Neural cell (in vitro differentiated cells): ENCODE results near the gene OR7C1. TPM values are rescaled to one million over a fixed set of nuclear protein-coding genes. Genes with fewer than 3 reads are reported as not detected.

ENCODE experiments used
- H2AFZ ChIP-seq: fragments of 200-600, 300-800 bp; sonication (generic), shearing (Covaris generic); 2 replicates; pipeline ENCODE4 v1.6.0; 2014; ENCODE audit warnings: low read depth, mild to moderate bottlenecking, antibody characterized with exemption, low read length, moderate library complexity
- H3F3A ChIP-seq: fragments of 200-600 bp; shearing (Covaris generic); 2 replicates; pipeline ENCODE4 v1.6.1; 2016; ENCODE audit warnings: mild to moderate bottlenecking, moderate library complexity, mixed read lengths, antibody characterized with exemption, low read length; ENCODE audit not compliant: insufficient read depth, poor library complexity, severe bottlenecking
- H3K27ac ChIP-seq: fragments of 200-600, 300-800 bp; sonication (generic), shearing (Covaris generic); 2 replicates; pipeline ENCODE4 v1.5.1; 2014; ENCODE audit warnings: mild to moderate bottlenecking, low read length, moderate library complexity
- H3K27me3 ChIP-seq: fragments of 300-800, 200-600 bp; sonication (generic), shearing (Covaris generic); 2 replicates; pipeline ENCODE4 v1.6.0; 2014; ENCODE audit warnings: mild to moderate bottlenecking, low read depth, low read length, moderate library complexity; ENCODE audit not compliant: insufficient read depth
- H3K36me3 ChIP-seq: fragments of 300-800, 200-600 bp; sonication (generic), shearing (Covaris generic); 2 replicates; pipeline ENCODE4 v1.5.1; 2014; ENCODE audit warnings: mild to moderate bottlenecking, antibody characterized with exemption, low read length, moderate library complexity; ENCODE audit not compliant: insufficient read depth
- H3K4me2 ChIP-seq: fragments of 300-800, 200-600 bp; sonication (generic), shearing (Covaris generic); 2 replicates; pipeline ENCODE4 v1.6.0; 2014; ENCODE audit warnings: mild to moderate bottlenecking, low read length
- H3K4me3 ChIP-seq: fragments of 300-800, 200-600 bp; sonication (generic), shearing (Covaris generic); 2 replicates; pipeline ENCODE4 v1.5.1; 2014; ENCODE audit warnings: mild to moderate bottlenecking, low read length, moderate library complexity
- H3K79me2 ChIP-seq: fragments of 200-600 bp; shearing (Covaris generic); replicated peaks from 2 replicates; pipeline ENCODE4 v1.6.0; 2014; ENCODE audit warnings: mild to moderate bottlenecking, low read length, moderate library complexity; ENCODE audit not compliant: insufficient read depth
- H3K9ac ChIP-seq: fragments of 300-800, 200-600 bp; sonication (generic), shearing (Covaris generic); 2 replicates; pipeline ENCODE4 v1.6.1; 2016; ENCODE audit warnings: mild to moderate bottlenecking, low read length, mixed read lengths
- H3K9me2 ChIP-seq: fragments of 200-600 bp; shearing (Covaris generic); 2 replicates; pipeline ENCODE4 v1.6.1; 2016; ENCODE audit warnings: mild to moderate bottlenecking, low read length, mixed read lengths; ENCODE audit not compliant: insufficient read depth
- H3K9me3 ChIP-seq: fragments of 200-600, 300-800 bp; sonication (generic), shearing (Covaris generic); 2 replicates; pipeline ENCODE4 v1.6.1; 2016; ENCODE audit warnings: mild to moderate bottlenecking, mixed run types, low read length, moderate library complexity, mixed read lengths
- H4K20me1 ChIP-seq: fragments of 200-600 bp; shearing (Covaris generic); 2 replicates; pipeline ENCODE4 v1.6.1; 2016; ENCODE audit warnings: mild to moderate bottlenecking, mixed run types; ENCODE audit not compliant: insufficient read depth
- CTCF ChIP-seq: fragments of 450-650 bp; IDR thresholded peaks from 2 replicates; pipeline ENCODE4 v1.5.1; 2014; ENCODE audit warnings: antibody characterized with exemption, mild to moderate bottlenecking, moderate library complexity; ENCODE audit not compliant: poor library complexity, severe bottlenecking
- EP300 ChIP-seq: fragments of 450-650 bp; conservative IDR thresholded peaks from 2 replicates; pipeline ENCODE4 v1.6.1; 2014; ENCODE audit warnings: antibody characterized with exemption, mild to moderate bottlenecking, moderate library complexity; ENCODE audit not compliant: poor library complexity, severe bottlenecking
- EZH2 ChIP-seq: fragments of 200-600, 300-800 bp; shearing (Covaris generic), sonication (generic); IDR thresholded peaks from 2 replicates; pipeline ENCODE4 v1.6.1; 2014; ENCODE audit warnings: antibody characterized with exemption, low read length, borderline replicate concordance, mild to moderate bottlenecking; ENCODE audit not compliant: insufficient read depth, poor library complexity, severe bottlenecking
- MXI1 ChIP-seq: fragments of 450-650 bp; conservative IDR thresholded peaks from 2 replicates; pipeline ENCODE4 v1.6.1; 2014; ENCODE audit warnings: antibody characterized with exemption, mild to moderate bottlenecking; ENCODE audit not compliant: poor library complexity, severe bottlenecking
- POLR2AphosphoS5 ChIP-seq: IDR thresholded peaks from 2 replicates; pipeline ENCODE4 v1.6.1; 2012
- RAD21 ChIP-seq: fragments of 450-650 bp; conservative IDR thresholded peaks from 2 replicates; pipeline ENCODE4 v1.6.1; 2014; ENCODE audit warnings: antibody characterized with exemption, mild to moderate bottlenecking, moderate library complexity
- REST ChIP-seq: IDR thresholded peaks from 2 replicates; pipeline ENCODE4 v1.6.1; 2012; ENCODE audit warnings: borderline replicate concordance
- SMC3 ChIP-seq: fragments of 450-650 bp; conservative IDR thresholded peaks from 2 replicates; pipeline ENCODE4 v1.6.1; 2014; ENCODE audit warnings: antibody characterized with exemption, mild to moderate bottlenecking, moderate library complexity; ENCODE audit not compliant: poor library complexity
- TAF1 ChIP-seq: IDR thresholded peaks from 2 replicates; pipeline ENCODE4 v1.6.1; 2012; ENCODE audit warnings: low read depth
- polyA plus RNA-seq: library from polyadenylated mRNA; depleted of rRNA; stranded (reverse); fragments of >200 nt; gene quantifications from 2 replicates; pipeline ENCODE4 v1.2.3, GENCODE V29; 2014

Gene OR7C1
- polyA plus RNA-seq, 1 donor from 2014 or later = not detected

GRCh38 chr19:14809272-14810057 is 25.5 kb downstream of the OR7C1 start:
- Histone ChIP-seq H3K36me3 (no peaks in the 10 kb centered on the region), H3K9me2 (no peaks in the 10 kb centered on the region), H3K79me2 (no peaks in the 10 kb centered on the region), H3F3A (no peaks in the 10 kb centered on the region), H3K9me3 (no peaks in the 10 kb centered on the region), H3K27me3 (no peaks in the 10 kb centered on the region), H3K4me2 (no peak overlapping the region), H3K27ac (no peak overlapping the region), H3K9ac (no peak overlapping the region), H3K4me3 (no peak overlapping the region), H2AFZ (no peak overlapping the region), H4K20me1 (no peaks in the 10 kb centered on the region)
- TF ChIP-seq RAD21 (no peak), CTCF (no peak), EZH2 (no peak), POLR2AphosphoS5 (no peak), SMC3 (no peak), REST (no peak), EP300 (no peak), TAF1 (no peak), MXI1 (no peak)

GRCh38 chr19:14804765-14805164 is 30.2 kb downstream of the OR7C1 start:
- H3K9me2 ChIP-seq = no peaks in the 10 kb centered on the region
- H3K27ac ChIP-seq = no peak overlapping the region
- no peak overlapping the region for H3K4me3 ChIP-seq
- H3K9me3 ChIP-seq = no peaks in the 10 kb centered on the region
- H4K20me1 ChIP-seq = no peaks in the 10 kb centered on the region
- H2AFZ ChIP-seq = no peak overlapping the region
- H3K4me2 ChIP-seq = no peak overlapping the region
- TF ChIP-seq EZH2 = no peak
- no peak for TF ChIP-seq EP300
- TF ChIP-seq TAF1 = no peak
- no peaks in the 10 kb centered on the region for H3K36me3 ChIP-seq
- no peak overlapping the region for H3K9ac ChIP-seq
- H3K27me3 ChIP-seq = no peaks in the 10 kb centered on the region
- no peaks in the 10 kb centered on the region for H3F3A ChIP-seq
- no peaks in the 10 kb centered on the region for H3K79me2 ChIP-seq
